Measurements from ENCODE around the gene U2SURP. TPM values are rescaled to one million over a fixed set of nuclear protein-coding genes. Genes with fewer than 3 reads are reported as not detected.

U2SURP gene
- polyA plus RNA-seq, 1 experiment, result 71.9 TPM

GRCh38 chr3:142968319-142969025, 32.9 kb upstream of the U2SURP start:
- no peak for TF ChIP-seq CTCF (IDR thresholded peaks at IDR 0.05; ENCODE audit: low read depth, low read length)
- Histone ChIP-seq H3K27ac (ENCODE audit: low read depth, low read length) (no peak overlapping the region), H3K9me3 (ENCODE audit: control insufficient read depth, insufficient read depth, low read length) (no peaks in the 10 kb centered on the region), H3K27me3 (ENCODE audit: control insufficient read depth, insufficient read depth, low read length) (peaks cover 25% of the 10 kb centered on the region), H3K4me3 (ENCODE audit: low read depth, low read length) (no peak overlapping the region)
- DNase-seq (ENCODE audit: low read depth, low spot score), result no peak
- ChIA-PET CTCF (no interaction called here), POLR2A (interaction anchor here (0.6 kb wide), 1 partner anchor 21 kb away, joined by 3 read pairs; no protein-coding TSS in a partner anchor)

- no peak for DNase-seq (ENCODE audit: low read depth, low spot score)
- no peak for TF ChIP-seq CTCF (IDR thresholded peaks at IDR 0.05; ENCODE audit: low read depth, low read length)
- H3K27me3 ChIP-seq (ENCODE audit: control insufficient read depth, insufficient read depth, low read length), result peaks cover 18% of the 10 kb centered on the region
- no peak overlapping the region for H3K4me3 ChIP-seq (ENCODE audit: low read depth, low read length)
- no peaks in the 10 kb centered on the region for H3K9me3 ChIP-seq (ENCODE audit: control insufficient read depth, insufficient read depth, low read length)
- ChIA-PET POLR2A (no interaction called here), CTCF (no interaction called here)
- H3K27ac ChIP-seq (ENCODE audit: low read depth, low read length), result no peak overlapping the region
Observed at GRCh38 chr3:142971431-142971830, 29.9 kb upstream of the U2SURP start.

GRCh38 chr3:142972092-142972753, 29.1 kb upstream of the U2SURP start:
- no peak overlapping the region for H3K27ac ChIP-seq (ENCODE audit: low read depth, low read length)
- peaks cover 18% of the 10 kb centered on the region for H3K27me3 ChIP-seq (ENCODE audit: control insufficient read depth, insufficient read depth, low read length)
- H3K4me3 ChIP-seq (ENCODE audit: low read depth, low read length), result no peak overlapping the region
- POLR2A ChIA-PET, result no interaction called here
- H3K9me3 ChIP-seq (ENCODE audit: control insufficient read depth, insufficient read depth, low read length), result no peaks in the 10 kb centered on the region
- no peak for TF ChIP-seq CTCF (IDR thresholded peaks at IDR 0.05; ENCODE audit: low read depth, low read length)
- no peak for DNase-seq (ENCODE audit: low read depth, low spot score)
- CTCF ChIA-PET, result interaction anchor here (0.7 to 3.4 kb wide), 2 partner anchors 14 to 143 kb away, joined by 3 to 14 read pairs; no protein-coding TSS in a partner anchor

GRCh38 chr3:142973217-142974009, 28.0 kb upstream of the U2SURP start:
- H3K4me3 ChIP-seq (ENCODE audit: low read depth, low read length), result no peak overlapping the region
- no peaks in the 10 kb centered on the region for H3K9me3 ChIP-seq (ENCODE audit: control insufficient read depth, insufficient read depth, low read length)
- TF ChIP-seq CTCF (IDR thresholded peaks at IDR 0.05; ENCODE audit: low read depth, low read length), result no peak
- no peak for DNase-seq (ENCODE audit: low read depth, low spot score)
- no peak overlapping the region for H3K27ac ChIP-seq (ENCODE audit: low read depth, low read length)
- ChIA-PET CTCF (interaction anchor here (1.2 to 3.4 kb wide), 2 partner anchors 8 to 145 kb away, joined by 3 to 14 read pairs; no protein-coding TSS in a partner anchor), POLR2A (no interaction called here)
- H3K27me3 ChIP-seq (ENCODE audit: control insufficient read depth, insufficient read depth, low read length), result peaks cover 14% of the 10 kb centered on the region
